Heart left ventricle (tissue), 13 donors: Measurements from ENCODE around the gene GALNT2.

Source experiments
- CTCF ChIP-seq, 12 donors: fragments of 200-600 bp; sonication (generic) in 4 of 12; IDR thresholded peaks; one replicate each; pipeline versions ENCODE4 v1.5.0 to v1.8.0; 2018 to 2022; ENCODE audit warnings: antibody characterized with exemption in 12 of 12, mild to moderate bottlenecking in 5 of 12
- POLR2A ChIP-seq, 2 donors: fragments of 450-650 bp; IDR thresholded peaks; one replicate each; pipeline ENCODE4 v1.6.1; 2017; ENCODE audit warnings: antibody characterized with exemption in 2 of 2, mild to moderate bottlenecking in 2 of 2, moderate library complexity in 2 of 2
- donor health status: ischemic (EF 13 %, LVEDD 7.1; RV severe dilation, severe dysfunction).
- donor health status: DM: no; HTN: yes; CAD: no.
- donor health status: DM: no; HTN: no; CAD: no.
- donor health status: ischemic (EF 25% LVEDD 6.9; RV normal size, moderate dysfunction).
- donor health status: ischemic (EF 25% LVEDD 5.7; RV mildly dilated, moderate dysfunction).
- donor health status: ischemic (EF 35%, LVEDD 5.7; RV mildly dilated, moderate dysfunction).
- donor health status: nonischemic (EF 11% LVEDD 7.7; RV severe dilation, severe dysfunction).
- donor health status: DM: yes; HTN: yes; CAD: no.
- donor health status: PGD.
- donor health status: ischemic (EF 29% LVEDD 5.4; RV normal size, mild dysfunction).
- donor health status: nonischemic (EF 23%, LVEDD 6.1; RV moderate dilation, normal function).

- TF ChIP-seq POLR2A (IDR thresholded peaks at IDR 0.05) (no peak), CTCF (IDR thresholded peaks at IDR 0.05) (no peak)
These were observed 81.9 kb downstream of the GALNT2 start for GRCh38 chr1:230148768-230149469.
